ENCODE measurements around the gene EXT2. TPM values are rescaled to one million over a fixed set of nuclear protein-coding genes. Genes with fewer than 3 reads are reported as not detected.

Gene EXT2
- polyA plus RNA-seq, 1 of the 3 experiments (the other 2 are of a cell fraction), result 92.9 TPM

- H3K4me1 ChIP-seq (ENCODE audit: control insufficient read depth in 1 of 2, insufficient read depth in 2 of 2, low read depth in 1 of 2, low read length in 1 of 2), result peaks cover 0 to 12% of the 10 kb centered on the region in 2 experiments; a peak in 1 of 4 replicates
- H3K36me3 ChIP-seq (replicated peaks in 1 of 2; ENCODE audit: control insufficient read depth in 1 of 2, insufficient read depth in 2 of 2, low read length in 1 of 2), result no peaks in the 10 kb centered on the region
- H3K9ac ChIP-seq, result no peak overlapping the region
- H3K4me3 ChIP-seq (ENCODE audit: low read depth in 2 of 2, low read length in 1 of 2), result no peak overlapping the region
- POLR2A ChIA-PET, result no interaction called here
- no peaks in the 10 kb centered on the region for H3F3A ChIP-seq (replicated peaks; ENCODE audit: insufficient read depth)
- H3K27me3 ChIP-seq (ENCODE audit: insufficient read depth), result no peaks in the 10 kb centered on the region
- no peak overlapping the region for H3K4me2 ChIP-seq
- no peak for DNase-seq
- no peaks in the 10 kb centered on the region for H3K9me2 ChIP-seq
- 77% methylated on average over 7 of the region's 20 CpGs for WGBS (ENCODE audit: low lambda C conversion rate)
- H3K79me2 ChIP-seq (ENCODE audit: insufficient read depth), result no peaks in the 10 kb centered on the region
- H3K27ac ChIP-seq (ENCODE audit: low read depth in 2 of 2, low read length in 1 of 2), result no peak overlapping the region
- TF ChIP-seq TCF12 (IDR thresholded peaks at IDR 0.05), result no peak
- TF ChIP-seq JUND (IDR thresholded peaks at IDR 0.05), result no peak
- TF ChIP-seq MEF2A (IDR thresholded peaks at IDR 0.05; ENCODE audit: borderline replicate concordance, low read depth), result no peak
- no peak for TF ChIP-seq NRF1 (IDR thresholded peaks at IDR 0.05; ENCODE audit: low read depth, low read length)
- TF ChIP-seq CHD2 (IDR thresholded peaks at IDR 0.05; ENCODE audit: low read length, partially characterized antibody), result no peak
- TF ChIP-seq FOXM1 (IDR thresholded peaks at IDR 0.05; ENCODE audit: low read depth), result no peak
- no peak for TF ChIP-seq RCOR1 (IDR thresholded peaks at IDR 0.05; ENCODE audit: low read length)
- TF ChIP-seq, protein P1, sequence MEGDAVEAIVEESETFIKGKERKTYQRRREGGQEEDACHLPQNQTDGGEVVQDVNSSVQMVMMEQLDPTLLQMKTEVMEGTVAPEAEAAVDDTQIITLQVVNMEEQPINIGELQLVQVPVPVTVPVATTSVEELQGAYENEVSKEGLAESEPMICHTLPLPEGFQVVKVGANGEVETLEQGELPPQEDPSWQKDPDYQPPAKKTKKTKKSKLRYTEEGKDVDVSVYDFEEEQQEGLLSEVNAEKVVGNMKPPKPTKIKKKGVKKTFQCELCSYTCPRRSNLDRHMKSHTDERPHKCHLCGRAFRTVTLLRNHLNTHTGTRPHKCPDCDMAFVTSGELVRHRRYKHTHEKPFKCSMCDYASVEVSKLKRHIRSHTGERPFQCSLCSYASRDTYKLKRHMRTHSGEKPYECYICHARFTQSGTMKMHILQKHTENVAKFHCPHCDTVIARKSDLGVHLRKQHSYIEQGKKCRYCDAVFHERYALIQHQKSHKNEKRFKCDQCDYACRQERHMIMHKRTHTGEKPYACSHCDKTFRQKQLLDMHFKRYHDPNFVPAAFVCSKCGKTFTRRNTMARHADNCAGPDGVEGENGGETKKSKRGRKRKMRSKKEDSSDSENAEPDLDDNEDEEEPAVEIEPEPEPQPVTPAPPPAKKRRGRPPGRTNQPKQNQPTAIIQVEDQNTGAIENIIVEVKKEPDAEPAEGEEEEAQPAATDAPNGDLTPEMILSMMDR (IDR thresholded peaks at IDR 0.05), result no peak
- TF ChIP-seq, protein P2, sequence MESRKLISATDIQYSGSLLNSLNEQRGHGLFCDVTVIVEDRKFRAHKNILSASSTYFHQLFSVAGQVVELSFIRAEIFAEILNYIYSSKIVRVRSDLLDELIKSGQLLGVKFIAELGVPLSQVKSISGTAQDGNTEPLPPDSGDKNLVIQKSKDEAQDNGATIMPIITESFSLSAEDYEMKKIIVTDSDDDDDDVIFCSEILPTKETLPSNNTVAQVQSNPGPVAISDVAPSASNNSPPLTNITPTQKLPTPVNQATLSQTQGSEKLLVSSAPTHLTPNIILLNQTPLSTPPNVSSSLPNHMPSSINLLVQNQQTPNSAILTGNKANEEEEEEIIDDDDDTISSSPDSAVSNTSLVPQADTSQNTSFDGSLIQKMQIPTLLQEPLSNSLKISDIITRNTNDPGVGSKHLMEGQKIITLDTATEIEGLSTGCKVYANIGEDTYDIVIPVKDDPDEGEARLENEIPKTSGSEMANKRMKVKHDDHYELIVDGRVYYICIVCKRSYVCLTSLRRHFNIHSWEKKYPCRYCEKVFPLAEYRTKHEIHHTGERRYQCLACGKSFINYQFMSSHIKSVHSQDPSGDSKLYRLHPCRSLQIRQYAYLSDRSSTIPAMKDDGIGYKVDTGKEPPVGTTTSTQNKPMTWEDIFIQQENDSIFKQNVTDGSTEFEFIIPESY (IDR thresholded peaks at IDR 0.05; ENCODE audit: borderline replicate concordance, low read depth), result no peak
- no peak for TF ChIP-seq GABPA (IDR thresholded peaks at IDR 0.05; ENCODE audit: low read depth)
- TF ChIP-seq, protein P3, sequence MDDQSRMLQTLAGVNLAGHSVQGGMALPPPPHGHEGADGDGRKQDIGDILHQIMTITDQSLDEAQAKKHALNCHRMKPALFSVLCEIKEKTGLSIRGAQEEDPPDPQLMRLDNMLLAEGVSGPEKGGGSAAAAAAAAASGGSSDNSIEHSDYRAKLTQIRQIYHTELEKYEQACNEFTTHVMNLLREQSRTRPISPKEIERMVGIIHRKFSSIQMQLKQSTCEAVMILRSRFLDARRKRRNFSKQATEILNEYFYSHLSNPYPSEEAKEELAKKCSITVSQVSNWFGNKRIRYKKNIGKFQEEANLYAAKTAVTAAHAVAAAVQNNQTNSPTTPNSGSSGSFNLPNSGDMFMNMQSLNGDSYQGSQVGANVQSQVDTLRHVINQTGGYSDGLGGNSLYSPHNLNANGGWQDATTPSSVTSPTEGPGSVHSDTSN (IDR thresholded peaks at IDR 0.05), result no peak
- no peak for TF ChIP-seq POLR2AphosphoS5 (IDR thresholded peaks at IDR 0.05; ENCODE audit: low read depth, low read length)
- TF ChIP-seq, protein P4, sequence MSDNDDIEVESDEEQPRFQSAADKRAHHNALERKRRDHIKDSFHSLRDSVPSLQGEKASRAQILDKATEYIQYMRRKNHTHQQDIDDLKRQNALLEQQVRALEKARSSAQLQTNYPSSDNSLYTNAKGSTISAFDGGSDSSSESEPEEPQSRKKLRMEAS (IDR thresholded peaks at IDR 0.05; ENCODE audit: low read depth), result no peak
- no peak for TF ChIP-seq RAD21 (IDR thresholded peaks at IDR 0.05; ENCODE audit: low read length)
- TF ChIP-seq, protein P5, sequence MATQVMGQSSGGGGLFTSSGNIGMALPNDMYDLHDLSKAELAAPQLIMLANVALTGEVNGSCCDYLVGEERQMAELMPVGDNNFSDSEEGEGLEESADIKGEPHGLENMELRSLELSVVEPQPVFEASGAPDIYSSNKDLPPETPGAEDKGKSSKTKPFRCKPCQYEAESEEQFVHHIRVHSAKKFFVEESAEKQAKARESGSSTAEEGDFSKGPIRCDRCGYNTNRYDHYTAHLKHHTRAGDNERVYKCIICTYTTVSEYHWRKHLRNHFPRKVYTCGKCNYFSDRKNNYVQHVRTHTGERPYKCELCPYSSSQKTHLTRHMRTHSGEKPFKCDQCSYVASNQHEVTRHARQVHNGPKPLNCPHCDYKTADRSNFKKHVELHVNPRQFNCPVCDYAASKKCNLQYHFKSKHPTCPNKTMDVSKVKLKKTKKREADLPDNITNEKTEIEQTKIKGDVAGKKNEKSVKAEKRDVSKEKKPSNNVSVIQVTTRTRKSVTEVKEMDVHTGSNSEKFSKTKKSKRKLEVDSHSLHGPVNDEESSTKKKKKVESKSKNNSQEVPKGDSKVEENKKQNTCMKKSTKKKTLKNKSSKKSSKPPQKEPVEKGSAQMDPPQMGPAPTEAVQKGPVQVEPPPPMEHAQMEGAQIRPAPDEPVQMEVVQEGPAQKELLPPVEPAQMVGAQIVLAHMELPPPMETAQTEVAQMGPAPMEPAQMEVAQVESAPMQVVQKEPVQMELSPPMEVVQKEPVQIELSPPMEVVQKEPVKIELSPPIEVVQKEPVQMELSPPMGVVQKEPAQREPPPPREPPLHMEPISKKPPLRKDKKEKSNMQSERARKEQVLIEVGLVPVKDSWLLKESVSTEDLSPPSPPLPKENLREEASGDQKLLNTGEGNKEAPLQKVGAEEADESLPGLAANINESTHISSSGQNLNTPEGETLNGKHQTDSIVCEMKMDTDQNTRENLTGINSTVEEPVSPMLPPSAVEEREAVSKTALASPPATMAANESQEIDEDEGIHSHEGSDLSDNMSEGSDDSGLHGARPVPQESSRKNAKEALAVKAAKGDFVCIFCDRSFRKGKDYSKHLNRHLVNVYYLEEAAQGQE (IDR thresholded peaks at IDR 0.05; ENCODE audit: low read depth, low read length), result no peak
- no peak for TF ChIP-seq TEAD4 (IDR thresholded peaks at IDR 0.05; ENCODE audit: borderline replicate concordance, insufficient read depth)
- TF ChIP-seq RXRA (IDR thresholded peaks at IDR 0.05; ENCODE audit: borderline replicate concordance, low read depth), result no peak
- no peak for TF ChIP-seq SMC3 (IDR thresholded peaks at IDR 0.05; ENCODE audit: low read depth, low read length)
- TF ChIP-seq RFX5 (IDR thresholded peaks at IDR 0.05; ENCODE audit: low read length), result no peak
- TF ChIP-seq GATA2 (CRISPR knock-in tag; IDR thresholded peaks at IDR 0.05), result no peak
- no peaks in the 10 kb centered on the region for H4K20me1 ChIP-seq (ENCODE audit: insufficient read depth)
- no peak overlapping the region for H2AFZ ChIP-seq (ENCODE audit: low read depth)
- no peaks in the 10 kb centered on the region for H3K9me3 ChIP-seq
- CTCF ChIA-PET, result interaction anchor here (0.6 to 0.9 kb wide), 2 partner anchors 16 to 131 kb away, joined by 3 read pairs; no protein-coding TSS in a partner anchor
Observed at GRCh38 chr11:44263738-44264437, 168.4 kb downstream of the EXT2 start.
